OCI-LY7 (cell line): ENCODE results near the gene MCTP2.

Experiments
- EZH2phosphoT487 ChIP-seq: fragments of 200-600 bp; sonication (generic); IDR thresholded peaks from 2 replicates; pipeline ENCODE4 v1.6.1; 2018; ENCODE audit warnings: low read depth, borderline replicate concordance, mild to moderate bottlenecking, mixed run types, antibody characterized with exemption, low read length, moderate library complexity, mixed read lengths
- TF ChIP-seq, protein P1 (sequence below): fragments of 200-600 bp; sonication (generic); conservative IDR thresholded peaks from 2 replicates; pipeline ENCODE4 v1.5.1; 2014; ENCODE audit warnings: mild to moderate bottlenecking, antibody characterized with exemption, low read length, moderate library complexity, mixed read lengths

DNA sequence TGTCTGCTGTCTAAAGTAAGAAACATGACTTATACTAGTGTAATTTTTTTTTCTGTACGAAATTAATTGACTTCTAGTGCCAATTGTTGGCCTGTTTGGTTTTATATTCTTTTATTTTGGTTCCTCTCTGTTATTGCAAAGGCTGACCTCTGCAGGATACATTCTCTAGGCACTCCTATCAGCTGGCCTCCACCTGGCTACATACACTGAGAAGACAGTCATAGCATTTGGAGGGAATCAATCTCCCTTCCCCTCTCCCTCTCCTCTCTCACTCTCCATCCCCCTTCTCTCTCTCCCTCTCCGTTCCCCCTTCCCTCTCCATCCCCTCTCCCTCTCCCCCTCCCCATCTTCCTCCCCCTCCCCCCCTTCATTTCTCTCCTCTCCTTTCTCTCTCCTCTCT lies 116.7 kb downstream of the MCTP2 start:
- TF ChIP-seq, protein P1, sequence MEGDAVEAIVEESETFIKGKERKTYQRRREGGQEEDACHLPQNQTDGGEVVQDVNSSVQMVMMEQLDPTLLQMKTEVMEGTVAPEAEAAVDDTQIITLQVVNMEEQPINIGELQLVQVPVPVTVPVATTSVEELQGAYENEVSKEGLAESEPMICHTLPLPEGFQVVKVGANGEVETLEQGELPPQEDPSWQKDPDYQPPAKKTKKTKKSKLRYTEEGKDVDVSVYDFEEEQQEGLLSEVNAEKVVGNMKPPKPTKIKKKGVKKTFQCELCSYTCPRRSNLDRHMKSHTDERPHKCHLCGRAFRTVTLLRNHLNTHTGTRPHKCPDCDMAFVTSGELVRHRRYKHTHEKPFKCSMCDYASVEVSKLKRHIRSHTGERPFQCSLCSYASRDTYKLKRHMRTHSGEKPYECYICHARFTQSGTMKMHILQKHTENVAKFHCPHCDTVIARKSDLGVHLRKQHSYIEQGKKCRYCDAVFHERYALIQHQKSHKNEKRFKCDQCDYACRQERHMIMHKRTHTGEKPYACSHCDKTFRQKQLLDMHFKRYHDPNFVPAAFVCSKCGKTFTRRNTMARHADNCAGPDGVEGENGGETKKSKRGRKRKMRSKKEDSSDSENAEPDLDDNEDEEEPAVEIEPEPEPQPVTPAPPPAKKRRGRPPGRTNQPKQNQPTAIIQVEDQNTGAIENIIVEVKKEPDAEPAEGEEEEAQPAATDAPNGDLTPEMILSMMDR: no peak
- no peak for TF ChIP-seq EZH2phosphoT487
